K562 (cell line): ENCODE measurements around the gene MRFAP1. TPM values are rescaled to one million over a fixed set of nuclear protein-coding genes. Genes with fewer than 3 reads are reported as not detected.

Source experiments
- ATAC-seq: fragments of 200-7000 bp; cut with Tn5 transposase; 3 replicates; pipeline ENCODE4 v1.9.1; 2020; ENCODE audit warnings: moderate library complexity
- BruUV-seq: library from RNA; stranded (reverse); fragments of 400-500 nt; replicated peaks from 2 replicates; lab custom pipeline; 2021; lab: Mats Ljungman, UMichigan
- CTCF ChIA-PET: fragments of 300-600 bp; formaldehyde crosslinking; extraction: SDS; loops from one replicate; lab custom pipeline; 2021; ENCODE audit warnings: low intra/inter-chr PET ratio; lab: Yijun Ruan, JAX
- POLR2A ChIA-PET: fragments of 300-600, 350-650 bp; sonication (Branson Sonifier 250); formaldehyde crosslinking; extraction: SDS; loops from one replicate; lab custom pipeline; 2021; ENCODE audit warnings: antibody characterized with exemption, inconsistent platforms; lab: Yijun Ruan, JAX
- DNase-seq, 4 experiments: peaks; one replicate each; pipeline versions ENCODE4 v3.0.0 to v3.0.0-alpha.2; 2011 to 2018; ENCODE audit warnings: low spot score in 3 of 4, mixed read lengths in 3 of 4; ENCODE audit errors: extremely low read depth in 1 of 4
- FAIRE-seq: peaks from 2 replicates; lab custom pipeline; 2011; peaks lifted over from hg19 to GRCh38; lab: Jason Lieb, UNC
- H2AFZ ChIP-seq: 2 replicates; pipeline ENCODE4 v1.6.0; 2011; ENCODE audit warnings: low read depth, low read length, control low read depth, inconsistent platforms
- H3K27ac ChIP-seq: fragments of 200-600 bp; 3 replicates; pipeline ENCODE4 v1.8.0; 2011; ENCODE audit warnings: low read depth, mild to moderate bottlenecking, control low read depth, inconsistent platforms, low read length, moderate library complexity, mixed read lengths; ENCODE audit errors: extremely low read depth
- H3K27me3 ChIP-seq, 2 experiments: fragments of 300-600 bp in 1 of 2; 2 replicates in 1 of 2; 3 replicates in 1 of 2; pipeline versions ENCODE4 v1.6.0 to v1.8.0; 2011; ENCODE audit warnings: inconsistent platforms in 2 of 2, low read length in 2 of 2, mild to moderate bottlenecking in 1 of 2, mixed read lengths in 1 of 2, moderate library complexity in 1 of 2; ENCODE audit not compliant: control insufficient read depth in 2 of 2, insufficient read depth in 2 of 2
- H3K36me3 ChIP-seq: fragments of 300-600 bp; 3 replicates; pipeline ENCODE4 v1.8.0; 2011; ENCODE audit warnings: mild to moderate bottlenecking, low read length, inconsistent platforms; ENCODE audit not compliant: control insufficient read depth, insufficient read depth
- H3K4me1 ChIP-seq, 2 experiments: fragments of 200-600 bp in 1 of 2; replicated peaks in 1 of 2; 2 replicates in 1 of 2; 3 replicates in 1 of 2; pipeline versions ENCODE4 v1.5.1 to v1.8.0; 2011; ENCODE audit warnings: inconsistent platforms in 2 of 2, low read length in 2 of 2, mild to moderate bottlenecking in 1 of 2, mixed read lengths in 1 of 2, moderate library complexity in 1 of 2; ENCODE audit not compliant: control insufficient read depth in 2 of 2, insufficient read depth in 2 of 2
- H3K4me2 ChIP-seq: 2 replicates; pipeline ENCODE4 v1.6.1; 2011; ENCODE audit warnings: low read length, control low read depth, inconsistent platforms, mixed read lengths; ENCODE audit not compliant: insufficient read depth
- H3K4me3 ChIP-seq: fragments of 200-600 bp; sonication (generic), shearing (Covaris generic); 2 replicates; pipeline ENCODE4 v1.5.1; 2016; ENCODE audit warnings: control low read depth, inconsistent platforms
- H3K79me2 ChIP-seq: fragments of 200-600 bp; 3 replicates; pipeline ENCODE4 v1.8.0; 2011; ENCODE audit warnings: low read length, inconsistent platforms; ENCODE audit not compliant: control insufficient read depth, insufficient read depth
- H3K9ac ChIP-seq, 2 experiments: 2 replicates each; pipeline versions ENCODE4 v1.6.0 to v1.6.1; 2011; ENCODE audit warnings: low read depth in 2 of 2, low read length in 2 of 2, control low read depth in 1 of 2, inconsistent platforms in 1 of 2, mild to moderate bottlenecking in 1 of 2, mixed read lengths in 1 of 2; ENCODE audit not compliant: insufficient read depth in 1 of 2
- H3K9me1 ChIP-seq: one replicate; pipeline ENCODE4 v1.6.0; 2011; ENCODE audit warnings: inconsistent platforms, mild to moderate bottlenecking, low read length, moderate library complexity; ENCODE audit not compliant: control insufficient read depth, insufficient read depth
- H3K9me3 ChIP-seq: replicated peaks from 2 replicates; pipeline ENCODE4 v1.5.1; 2011; ENCODE audit warnings: low read depth, low read length, inconsistent platforms; ENCODE audit not compliant: control insufficient read depth, insufficient read depth
- H4K20me1 ChIP-seq: replicated peaks from 2 replicates; pipeline ENCODE4 v1.6.1; 2011; ENCODE audit warnings: low read length, inconsistent platforms, mixed read lengths; ENCODE audit not compliant: control insufficient read depth, insufficient read depth
- CHD2 ChIP-seq: IDR thresholded peaks from 2 replicates; pipeline ENCODE4 v1.6.1; 2011; ENCODE audit warnings: low read depth, low read length
- CREBBP ChIP-seq: IDR thresholded peaks from one replicate; pipeline ENCODE4 v1.6.1; 2012; ENCODE audit warnings: low read depth, mild to moderate bottlenecking, control low read depth, inconsistent platforms, low read length
- EP400 ChIP-seq: fragments of 450-650 bp; IDR thresholded peaks from 2 replicates; pipeline ENCODE4 v1.6.1; 2017; ENCODE audit warnings: antibody characterized with exemption, mild to moderate bottlenecking, moderate library complexity
- GTF2E2 ChIP-seq: fragments of 200-800 bp; sonication (Bioruptor generic); IDR thresholded peaks from 2 replicates; pipeline ENCODE4 v1.6.1; 2016; ENCODE audit warnings: missing genetic modification characterization, missing compliant biosample characterization
- HNRNPK ChIP-seq: fragments of 200-400 bp; formaldehyde crosslinking; IDR thresholded peaks from one replicate; pipeline ENCODE4 v1.6.1; 2018; ENCODE audit warnings: mild to moderate bottlenecking, low read depth, low read length; ENCODE audit not compliant: poor library complexity, severe bottlenecking
- KAT8 ChIP-seq: fragments of 450-650 bp; IDR thresholded peaks from 2 replicates; pipeline ENCODE4 v1.6.1; 2016; ENCODE audit warnings: low read depth, mild to moderate bottlenecking
- MTA3 ChIP-seq: fragments of 450-650 bp; formaldehyde crosslinking; IDR thresholded peaks from 2 replicates; pipeline ENCODE4 v1.6.1; 2017; ENCODE audit warnings: mild to moderate bottlenecking, borderline replicate concordance
- PHB2 ChIP-seq: fragments of 450-650 bp; IDR thresholded peaks from 2 replicates; pipeline ENCODE4 v1.6.1; 2017; ENCODE audit warnings: low read depth
- POLR2AphosphoS2 ChIP-seq: IDR thresholded peaks from 2 replicates; pipeline ENCODE4 v1.6.1; 2012; ENCODE audit warnings: low read length, improper control_type of control experiment
- POLR3G ChIP-seq: IDR thresholded peaks from 2 replicates; pipeline ENCODE4 v1.6.1; 2011; ENCODE audit not compliant: insufficient read length, insufficient replicate concordance; ENCODE audit errors: extremely low read depth
- SREBF1 ChIP-seq: fragments of 150-350 bp; IDR thresholded peaks from 2 replicates; pipeline ENCODE4 v1.6.1; 2014; ENCODE audit warnings: antibody characterized with exemption, low read depth, low read length, borderline replicate concordance
- SRSF7 ChIP-seq: fragments of 200-400 bp; formaldehyde crosslinking; optimal IDR thresholded peaks from 2 replicates; pipeline ENCODE3; 2017; ENCODE audit warnings: mild to moderate bottlenecking, low read depth, low read length
- ZFPM2 ChIP-seq: fragments of 250-450 bp; sonication (Bioruptor Pico); IDR thresholded peaks from 2 replicates; pipeline ENCODE4 v1.5.1; 2022; ENCODE audit warnings: mild to moderate bottlenecking
- ZKSCAN1 ChIP-seq: fragments of 150-350 bp; IDR thresholded peaks from 2 replicates; pipeline ENCODE4 v1.6.1; 2016; ENCODE audit warnings: low read depth, low read length
- ZNF785 ChIP-seq: fragments of 250-450 bp; sonication (Bioruptor Pico); IDR thresholded peaks from 2 replicates; pipeline ENCODE4 v1.4.0; 2020; ENCODE audit warnings: mild to moderate bottlenecking
- WGBS: fragments of 100-300 bp; shearing (Covaris generic); methylation state at CpG from one replicate; pipeline ENCODE4 v1.1.6; 2016; ENCODE audit warnings: low coverage, mixed read lengths; ENCODE audit not compliant: insufficient coverage; ENCODE audit errors: missing lambda C conversion rate; 5-methylcytosine and 5-hydroxymethylcytosine counted together
- in situ Hi-C: fragments of 300-500 bp; cut with MboI; formaldehyde crosslinking; loops from 4 replicates; pipeline ENCODE4 v1.15.0; 2018; ENCODE audit warnings: inconsistent platforms, mixed read lengths
- intact Hi-C: fragments of 100-400 bp; cut with micrococcal nuclease; formaldehyde crosslinking; loops from 2 replicates; pipeline ENCODE4 v1.14.2; 2022
- polyA plus RNA-seq, 8 experiments: library from polyadenylated mRNA; depleted of rRNA in 4 of 8; stranded (reverse) in 5 of 8; unstranded in 3 of 8; fragments of >200 nt; fragmentation: Nextera tagmentation in 2 of 8; fragmentation: Illumina TruSeq in 1 of 8; extraction: Ambion mirVana in 2 of 8; extraction: Trizol in 1 of 8; gene quantifications; 2 replicates each; pipeline versions ENCODE4 v1.2.1 to v1.2.3, GENCODE V29; 2011 to 2014; ENCODE audit warnings: inconsistent platforms in 1 of 8, missing spikeins in 1 of 8
- total RNA-seq, 7 experiments: library from RNA; depleted of rRNA in 6 of 7; stranded (reverse); fragments of >200 nt in 6 of 7; fragmentation: Illumina TruSeq in 2 of 7; extraction: Trizol in 2 of 7; gene quantifications; 2 replicates each; pipeline versions ENCODE4 v1.2.1 to v1.2.3, GENCODE V29; 2011 to 2021; ENCODE audit warnings: low replicate concordance in 1 of 7
- TF ChIP-seq, protein P1 (sequence below): fragments of 250-450 bp; sonication (Bioruptor Pico); IDR thresholded peaks from 2 replicates; pipeline ENCODE4 v1.8.0; 2022; ENCODE audit warnings: moderate library complexity, mild to moderate bottlenecking, inconsistent platforms
- TF ChIP-seq, protein P2 (sequence below): fragments of 450-650 bp; formaldehyde crosslinking; IDR thresholded peaks from 2 replicates; pipeline ENCODE4 v1.4.0; 2020; ENCODE audit warnings: mild to moderate bottlenecking, moderate library complexity

MRFAP1 gene
- total and polyA plus RNA-seq, 9 of the 15 experiments (the other 6 are each of a cell fraction or from before 2014, with no cell fraction given) = 46.0 to 270 (median 151) TPM

DNA sequence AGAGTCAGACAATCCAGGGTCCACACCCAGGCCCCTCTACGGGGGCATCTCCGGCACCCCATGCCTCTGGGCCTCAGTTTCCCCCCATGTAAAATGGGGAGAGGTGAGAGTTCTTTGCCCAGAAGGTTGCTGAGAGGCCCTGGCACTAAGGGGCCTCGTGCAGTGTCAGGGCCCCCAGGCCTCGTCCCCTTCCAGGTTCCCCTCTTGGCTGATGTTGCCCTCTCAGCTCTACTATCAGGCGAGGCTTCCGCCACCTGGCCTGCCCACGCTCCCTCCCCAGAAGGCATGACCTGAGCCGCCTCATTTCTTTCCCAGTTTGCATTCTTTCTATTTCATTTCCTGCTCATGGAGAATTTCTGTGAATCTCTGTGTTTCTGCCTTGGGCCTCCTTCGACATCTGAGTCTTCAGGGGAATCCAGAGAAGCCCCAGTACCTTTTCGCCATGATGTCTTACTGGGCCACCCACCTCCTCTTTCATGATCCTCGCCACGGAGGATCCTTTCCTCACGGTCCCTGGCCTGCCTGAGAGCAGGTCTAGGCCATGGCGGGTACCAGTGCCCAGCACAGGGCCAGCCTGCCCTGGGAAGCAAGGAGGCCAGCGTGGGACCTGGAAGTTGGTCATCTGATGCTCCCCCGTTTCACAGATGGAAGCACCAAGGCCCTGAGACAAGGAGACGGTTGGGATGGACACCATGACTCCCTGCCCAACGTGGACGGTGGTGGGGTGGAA is 21.9 kb upstream of the MRFAP1 start:
- H3K9ac ChIP-seq = no peak overlapping the region; a peak in 1 of 4 replicates
- H3K9me1 ChIP-seq = no peaks in the 10 kb centered on the region
- peaks cover 8% of the 10 kb centered on the region; the same call in 1 of the 3 replicates for H3K36me3 ChIP-seq
- DNase-seq = no peak
- FAIRE-seq = no peak
- POLR2A ChIA-PET = interaction anchor here (1.7 kb wide), 1 partner anchor 12 kb away, joined by 4 read pairs; no protein-coding TSS in a partner anchor
- in situ Hi-C loops (no loop called here), intact Hi-C loops (no loop called here)
- H3K4me3 ChIP-seq = no peak overlapping the region
- BruUV-seq = no TSS peak
- no peak overlapping the region for H3K27ac ChIP-seq
- no peaks in the 10 kb centered on the region for H3K27me3 ChIP-seq
- no peak for ATAC-seq
- TF ChIP-seq POLR3G (no peak), CREBBP (no peak), GTF2E2 (tag) (no peak), HNRNPK (no peak), POLR2AphosphoS2 (no peak), KAT8 (no peak), SREBF1 (no peak), PHB2 (no peak), ZNF785 (CRISPR knock-in tag) (no peak), CHD2 (no peak), SRSF7 (no peak), ZFPM2 (CRISPR knock-in tag) (no peak), EP400 (no peak), MTA3 (no peak), ZKSCAN1 (no peak)
- TF ChIP-seq, protein P1, sequence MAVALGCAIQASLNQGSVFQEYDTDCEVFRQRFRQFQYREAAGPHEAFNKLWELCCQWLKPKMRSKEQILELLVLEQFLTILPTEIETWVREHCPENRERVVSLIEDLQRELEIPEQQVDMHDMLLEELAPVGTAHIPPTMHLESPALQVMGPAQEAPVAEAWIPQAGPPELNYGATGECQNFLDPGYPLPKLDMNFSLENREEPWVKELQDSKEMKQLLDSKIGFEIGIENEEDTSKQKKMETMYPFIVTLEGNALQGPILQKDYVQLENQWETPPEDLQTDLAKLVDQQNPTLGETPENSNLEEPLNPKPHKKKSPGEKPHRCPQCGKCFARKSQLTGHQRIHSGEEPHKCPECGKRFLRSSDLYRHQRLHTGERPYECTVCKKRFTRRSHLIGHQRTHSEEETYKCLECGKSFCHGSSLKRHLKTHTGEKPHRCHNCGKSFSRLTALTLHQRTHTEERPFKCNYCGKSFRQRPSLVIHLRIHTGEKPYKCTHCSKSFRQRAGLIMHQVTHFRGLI (CRISPR knock-in tag) = no peak
- TF ChIP-seq, protein P2, sequence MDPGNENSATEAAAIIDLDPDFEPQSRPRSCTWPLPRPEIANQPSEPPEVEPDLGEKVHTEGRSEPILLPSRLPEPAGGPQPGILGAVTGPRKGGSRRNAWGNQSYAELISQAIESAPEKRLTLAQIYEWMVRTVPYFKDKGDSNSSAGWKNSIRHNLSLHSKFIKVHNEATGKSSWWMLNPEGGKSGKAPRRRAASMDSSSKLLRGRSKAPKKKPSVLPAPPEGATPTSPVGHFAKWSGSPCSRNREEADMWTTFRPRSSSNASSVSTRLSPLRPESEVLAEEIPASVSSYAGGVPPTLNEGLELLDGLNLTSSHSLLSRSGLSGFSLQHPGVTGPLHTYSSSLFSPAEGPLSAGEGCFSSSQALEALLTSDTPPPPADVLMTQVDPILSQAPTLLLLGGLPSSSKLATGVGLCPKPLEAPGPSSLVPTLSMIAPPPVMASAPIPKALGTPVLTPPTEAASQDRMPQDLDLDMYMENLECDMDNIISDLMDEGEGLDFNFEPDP (CRISPR knock-in tag) = no peak
- TF ChIP-seq, all 486 proteins: peak for 0
- Histone ChIP-seq H3K4me1 (peaks cover 0 to 22% of the 10 kb centered on the region in 2 experiments; a peak in 1 of 5 replicates), H3K79me2 (no peaks in the 10 kb centered on the region), H2AFZ (no peak overlapping the region), H3K9me3 (no peaks in the 10 kb centered on the region; the same call in 1 of the 2 replicates), H3K4me2 (no peak overlapping the region), H4K20me1 (no peaks in the 10 kb centered on the region)
- CTCF ChIA-PET = interaction anchor here (0.7 kb wide), 1 partner anchor 163 kb away, joined by 5 read pairs; no protein-coding TSS in a partner anchor
- 66% methylated on average over 17 of the region's 19 CpGs for WGBS
